Upper lobe of right lung (tissue), 1 donor: ENCODE data around the gene DENND1B. TPM values are rescaled to one million over a fixed set of nuclear protein-coding genes. Genes with fewer than 3 reads are reported as not detected.

Source experiments
- ATAC-seq: fragments of 200-7000 bp; cut with Tn5 transposase; one replicate; pipeline ENCODE4 v1.9.1; 2020; ENCODE audit warnings: mild to moderate bottlenecking, moderate library complexity
- DNase-seq: peaks from one replicate; pipeline ENCODE4 v3.0.0-alpha.2; 2020
- H3K27ac ChIP-seq: fragments of 200-600 bp; one replicate; pipeline ENCODE4 v1.8.0; 2022
- H3K27me3 ChIP-seq: fragments of 200-600 bp; one replicate; pipeline ENCODE4 v1.8.0; 2022; ENCODE audit warnings: mild to moderate bottlenecking
- H3K36me3 ChIP-seq: fragments of 200-600 bp; one replicate; pipeline ENCODE4 v1.8.0; 2022
- H3K4me1 ChIP-seq: fragments of 200-600 bp; one replicate; pipeline ENCODE4 v1.8.0; 2022
- H3K4me3 ChIP-seq: fragments of 200-600 bp; one replicate; pipeline ENCODE4 v1.8.0; 2022; ENCODE audit warnings: mild to moderate bottlenecking
- H3K9me3 ChIP-seq: fragments of 200-600 bp; one replicate; pipeline ENCODE4 v1.8.0; 2022
- CTCF ChIP-seq: fragments of 200-600 bp; IDR thresholded peaks from one replicate; pipeline ENCODE4 v1.8.0; 2022; ENCODE audit warnings: antibody characterized with exemption
- intact Hi-C: fragments of 100-400 bp; cut with DNase I; formaldehyde crosslinking; loops from one replicate; pipeline ENCODE4 v1.11.0; 2022
- total RNA-seq: library from RNA; stranded (reverse); fragmentation: NEBNext Ultra II Directional; extraction: Animal tissue kit (Norgen Biotek cat#: 25700); gene quantifications from one replicate; pipeline ENCODE4 v1.2.1, GENCODE V29; 2021
- donor health status: DM: no; HTN: yes; CAD: no; lungs with severe emphysema.

Gene DENND1B
- total RNA-seq, 1 donor from 2014 or later: 20.1 TPM

- TF ChIP-seq CTCF: no peak
- no peaks in the 10 kb centered on the region for H3K9me3 ChIP-seq
- peaks cover 8% of the 10 kb centered on the region for H3K36me3 ChIP-seq
- intact Hi-C loops: no loop called here
- no peak overlapping the region for H3K4me3 ChIP-seq
- no peak for DNase-seq
- no peak overlapping the region for H3K27ac ChIP-seq
- H3K4me1 ChIP-seq: no peaks in the 10 kb centered on the region
- ATAC-seq: no peak
- H3K27me3 ChIP-seq: no peaks in the 10 kb centered on the region
Measured at GRCh38 chr1:197620714-197621163, 154.5 kb downstream of the DENND1B start.

- ATAC-seq: no peak
- Histone ChIP-seq H3K36me3 (peaks cover 8% of the 10 kb centered on the region), H3K4me1 (no peaks in the 10 kb centered on the region), H3K27me3 (no peaks in the 10 kb centered on the region), H3K27ac (no peak overlapping the region), H3K4me3 (no peak overlapping the region), H3K9me3 (no peaks in the 10 kb centered on the region)
- intact Hi-C loops: no loop called here
- TF ChIP-seq CTCF: peak; percentile 43
- no peak for DNase-seq
Measured at GRCh38 chr1:197619008-197619640, 156.2 kb downstream of the DENND1B start.

- no peak for DNase-seq
- peaks cover 8% of the 10 kb centered on the region for H3K36me3 ChIP-seq
- no peaks in the 10 kb centered on the region for H3K27me3 ChIP-seq
- H3K9me3 ChIP-seq: no peaks in the 10 kb centered on the region
- ATAC-seq: no peak
- intact Hi-C loops: no loop called here
- TF ChIP-seq CTCF: no peak
- no peaks in the 10 kb centered on the region for H3K4me1 ChIP-seq
- H3K4me3 ChIP-seq: no peak overlapping the region
- no peak overlapping the region for H3K27ac ChIP-seq
Measured at GRCh38 chr1:197618061-197618460, 157.2 kb downstream of the DENND1B start.

GRCh38 chr1:197615693-197616011 lies 159.6 kb downstream of the DENND1B start:
- intact Hi-C loops: no loop called here
- Histone ChIP-seq H3K27me3 (no peaks in the 10 kb centered on the region), H3K4me1 (no peaks in the 10 kb centered on the region), H3K4me3 (no peak overlapping the region), H3K9me3 (no peaks in the 10 kb centered on the region), H3K27ac (no peak overlapping the region), H3K36me3 (peaks cover 8% of the 10 kb centered on the region)
- DNase-seq (no peak), ATAC-seq (no peak)
- TF ChIP-seq CTCF: no peak

- Histone ChIP-seq H3K27ac (no peak overlapping the region), H3K36me3 (peaks cover 8% of the 10 kb centered on the region), H3K4me1 (no peaks in the 10 kb centered on the region), H3K27me3 (no peaks in the 10 kb centered on the region), H3K9me3 (no peaks in the 10 kb centered on the region), H3K4me3 (no peak overlapping the region)
- ATAC-seq (peak; percentile 86), DNase-seq (no peak)
- peak; percentile 58 for TF ChIP-seq CTCF
- intact Hi-C loops: no loop called here
Measured at GRCh38 chr1:197614916-197615692, 160.2 kb downstream of the DENND1B start.
